ENCODE data around the gene USP7.
"Not testable (repeated sequence)": the region's sequence is repeated elsewhere in the genome, so short reads cannot be mapped to it uniquely, and the experiment has no call there.

USP7 gene

GRCh38 chr16:8898660-8899318 lies 64.9 kb downstream of the USP7 start:
- no peak for DNase-seq

- DNase-seq, result no peak
These were observed 68.9 kb downstream of the USP7 start for GRCh38 chr16:8894736-8895334.

- no peak for DNase-seq
These were observed 69.6 kb downstream of the USP7 start for GRCh38 chr16:8893976-8894690.

DNA sequence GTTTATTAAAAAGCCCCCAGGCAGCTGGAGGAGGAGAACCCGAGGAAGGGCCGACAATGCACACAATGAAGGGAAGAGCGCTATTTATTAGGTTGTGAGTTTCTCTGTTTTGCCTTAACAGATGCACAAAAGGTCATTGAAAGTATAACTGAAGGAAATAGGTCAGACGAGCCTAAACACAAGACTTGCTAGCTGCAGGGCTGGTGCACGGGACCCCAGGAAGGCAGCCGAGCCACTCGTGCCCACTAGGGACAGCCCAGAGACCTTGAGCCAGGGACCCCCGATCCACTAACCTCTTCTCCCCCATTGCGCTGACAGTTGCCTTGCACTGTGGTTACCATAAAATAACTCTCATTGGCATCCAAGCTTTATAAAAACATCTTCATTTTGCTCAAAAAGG lies 70.3 kb downstream of the USP7 start:
- DNase-seq, result no peak

DNA sequence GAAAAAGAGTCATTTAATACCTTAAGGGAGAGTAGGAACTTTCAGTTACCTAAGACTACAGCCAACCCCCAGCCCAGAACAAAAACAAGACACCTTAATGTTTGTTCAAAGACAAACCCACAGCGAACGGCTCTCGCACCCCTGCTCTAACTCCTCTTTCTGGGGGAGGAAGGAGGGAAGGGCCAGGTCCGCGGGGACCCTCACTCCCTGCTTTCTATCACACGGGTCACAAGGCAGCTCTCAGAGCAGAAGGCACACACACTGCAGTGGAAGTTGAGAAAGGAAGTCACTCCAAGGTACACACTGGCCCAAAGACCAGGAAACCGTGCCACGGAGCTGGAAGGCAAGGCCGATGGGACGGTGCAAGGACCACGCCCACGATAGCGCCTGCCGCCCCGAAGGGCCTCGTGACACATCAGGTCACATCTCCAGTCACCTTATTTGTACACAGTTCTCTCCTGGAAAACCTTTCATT lies 71.6 kb downstream of the USP7 start:
- peak in 1 of 5 donors; percentile 17 for DNase-seq

DNA sequence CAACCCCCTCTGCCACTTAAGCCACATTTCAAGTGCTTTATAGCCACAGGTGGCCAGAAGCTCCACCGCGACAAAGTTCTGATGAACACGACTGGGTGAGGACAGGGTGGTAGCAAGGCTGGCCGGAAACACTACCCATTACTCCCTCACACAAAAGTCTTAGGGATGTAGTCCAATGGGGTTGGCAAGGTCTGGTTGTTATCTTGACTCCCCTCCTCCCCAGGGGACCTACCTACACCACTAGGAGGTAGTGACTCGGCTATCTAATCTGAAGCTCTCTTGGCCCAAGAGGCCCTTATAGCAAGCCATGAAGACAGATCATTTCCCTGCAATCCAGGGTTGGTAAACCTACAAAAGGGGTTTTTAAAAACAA lies 73.2 kb downstream of the USP7 start:
- DNase-seq, result no peak

- DNase-seq, result no peak
These were observed 73.7 kb downstream of the USP7 start for GRCh38 chr16:8889893-8890548.

DNA sequence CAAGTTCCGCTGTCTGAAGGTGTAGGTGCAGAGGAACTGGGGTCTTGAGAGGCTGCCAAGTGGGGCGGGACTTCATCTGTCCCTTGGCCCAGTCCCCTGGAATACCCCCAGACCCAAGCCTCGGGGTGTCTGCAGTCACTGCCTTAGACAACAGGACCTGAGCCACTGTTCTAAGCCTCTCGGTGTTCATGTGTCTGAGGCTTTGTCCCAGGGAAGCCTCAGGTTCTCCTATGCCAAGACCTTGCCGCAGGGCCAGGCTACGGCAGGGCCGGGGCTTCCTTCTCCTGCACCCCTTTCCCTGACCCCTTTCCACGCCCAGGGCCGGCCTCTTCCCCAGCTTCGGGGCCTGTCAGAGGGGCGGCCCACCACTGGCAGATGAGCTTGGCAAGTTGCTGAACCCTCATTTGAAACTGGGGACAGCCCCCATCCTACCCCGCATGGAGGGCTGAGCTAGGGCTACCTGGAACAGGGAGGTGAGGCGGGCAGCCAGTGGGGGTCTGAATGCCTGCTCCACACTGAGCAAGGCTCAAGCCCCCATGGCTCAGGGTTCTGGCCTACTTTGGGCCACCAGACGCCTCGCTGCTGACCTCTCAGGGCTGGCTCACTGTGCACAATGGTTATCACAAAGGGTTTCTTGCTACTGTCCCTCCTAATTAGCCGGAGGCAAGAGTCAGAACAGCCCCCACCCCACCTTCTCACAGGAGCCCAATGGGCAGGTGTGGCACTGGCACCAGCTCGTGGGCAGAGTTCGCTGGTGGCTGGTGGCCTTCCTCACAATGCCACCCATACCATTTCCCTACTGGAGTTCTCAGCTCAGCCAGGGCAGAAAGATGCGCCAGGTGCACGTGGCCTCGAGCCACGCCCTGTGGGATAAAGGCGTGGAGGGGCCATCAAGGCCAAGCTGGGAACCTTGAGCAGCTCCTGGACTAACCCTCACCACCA lies 74.5 kb downstream of the USP7 start:
- DNase-seq, result no peak

DNA sequence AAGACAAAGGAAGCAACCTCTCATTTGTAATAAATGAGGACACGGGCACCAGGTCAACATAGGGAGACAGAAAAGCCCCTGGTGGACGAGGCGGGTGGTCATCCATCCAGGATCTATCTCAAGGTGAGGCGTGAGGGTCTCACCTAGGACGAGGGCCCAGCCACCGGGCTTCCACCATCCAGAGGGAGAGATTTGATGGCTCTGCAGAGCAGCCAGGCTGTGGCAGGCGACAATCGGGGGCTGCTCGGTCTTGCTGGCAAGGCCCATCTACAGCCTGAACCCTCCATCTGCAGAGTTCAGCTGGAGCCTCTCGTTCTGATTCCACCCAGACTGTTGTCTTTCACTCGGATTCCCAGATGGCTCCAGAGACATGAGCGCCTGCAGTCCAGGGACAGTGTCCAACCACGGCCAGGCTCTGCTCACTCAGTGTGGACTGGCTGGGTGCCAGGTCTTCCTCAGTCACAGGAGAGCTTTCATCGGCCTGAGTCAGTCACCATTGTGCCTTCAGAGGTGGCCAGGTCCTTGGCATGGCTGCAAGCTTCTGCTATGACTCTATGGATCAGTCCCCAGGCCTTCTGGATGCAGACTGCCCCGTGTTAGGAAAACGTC lies 75.7 kb downstream of the USP7 start:
- DNase-seq, result no peak

GRCh38 chr16:8887431-8887765 lies 76.3 kb downstream of the USP7 start:
- DNase-seq, result no peak

DNA sequence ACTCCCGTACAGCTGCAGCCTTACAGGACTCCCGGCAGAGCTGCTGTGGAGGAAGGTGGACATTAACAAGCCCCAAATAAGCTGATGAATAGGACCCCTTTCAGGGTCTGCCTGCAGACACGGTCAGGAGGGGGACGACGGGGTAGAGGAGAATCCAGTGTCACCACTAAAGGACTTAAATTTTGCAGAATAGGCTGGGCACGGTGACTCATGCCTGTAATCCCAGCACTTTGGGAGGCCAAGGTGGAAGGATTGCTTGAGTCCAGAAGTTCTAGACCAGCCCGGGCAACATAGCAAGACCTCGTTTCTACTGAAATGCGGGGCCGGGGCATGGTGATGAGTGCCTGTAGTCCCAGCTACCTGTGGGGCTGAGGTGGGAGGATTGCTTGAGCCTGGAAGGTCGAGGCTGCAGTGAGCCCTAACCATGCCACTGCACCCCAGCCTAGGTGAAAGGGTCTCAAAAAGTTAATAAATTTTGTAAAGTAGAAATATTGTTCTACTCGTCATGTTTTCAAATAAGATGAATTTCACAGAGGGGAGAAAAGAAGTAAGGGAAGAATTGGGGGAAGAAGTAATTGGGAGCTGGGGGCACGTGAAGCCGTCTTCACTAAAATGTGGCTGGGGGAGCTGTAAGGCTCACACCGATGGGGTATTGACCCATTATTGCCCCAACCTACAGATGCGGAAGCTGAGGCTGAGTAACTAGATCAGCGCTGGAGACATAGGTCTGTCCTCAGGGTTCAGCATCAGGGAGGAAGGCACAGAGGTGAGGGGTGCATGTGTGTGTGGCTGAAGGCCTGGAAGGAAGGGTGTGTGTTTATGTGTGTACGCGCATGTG lies 76.9 kb downstream of the USP7 start:
- no peak for DNase-seq

GRCh38 chr16:8885674-8886592 lies 77.8 kb downstream of the USP7 start:
- no peak for DNase-seq

GRCh38 chr16:8882725-8883377 lies 80.9 kb downstream of the USP7 start:
- no peak for DNase-seq

DNA sequence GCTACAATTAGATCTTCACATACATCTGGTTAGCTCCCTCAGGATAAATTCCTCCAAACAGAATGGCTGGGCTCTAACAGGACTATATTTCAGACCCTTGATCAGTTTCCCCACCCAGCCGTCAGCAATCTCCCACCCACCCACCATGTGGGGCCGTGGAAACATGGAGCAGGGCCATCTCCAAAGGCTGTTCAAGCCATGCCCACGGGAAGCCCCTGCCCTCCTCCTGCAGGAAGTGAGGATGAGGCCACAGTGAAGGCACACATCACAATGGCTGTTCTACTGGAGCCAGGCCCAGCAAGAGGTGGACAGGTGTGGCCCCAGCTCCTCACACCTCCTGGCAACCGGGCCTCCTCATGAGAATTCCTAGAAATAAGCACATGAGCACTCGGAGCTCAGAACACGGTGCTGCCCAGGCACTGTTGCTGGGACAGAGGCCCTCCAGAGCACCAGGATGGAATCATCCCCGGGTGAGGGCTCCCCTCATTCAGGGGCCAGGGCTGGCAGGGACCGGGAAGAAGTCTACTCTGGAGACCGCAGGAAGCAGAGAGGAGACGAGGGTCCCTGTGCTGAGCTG lies 81.6 kb downstream of the USP7 start, which contains the start of gene LITAFD:
Gene LITAFD (plus strand): TSS at position 311 of the 577 bp plus-strand sequence. CDS start 2,005 bp downstream, outside the sequence.
- no peak for DNase-seq

DNA sequence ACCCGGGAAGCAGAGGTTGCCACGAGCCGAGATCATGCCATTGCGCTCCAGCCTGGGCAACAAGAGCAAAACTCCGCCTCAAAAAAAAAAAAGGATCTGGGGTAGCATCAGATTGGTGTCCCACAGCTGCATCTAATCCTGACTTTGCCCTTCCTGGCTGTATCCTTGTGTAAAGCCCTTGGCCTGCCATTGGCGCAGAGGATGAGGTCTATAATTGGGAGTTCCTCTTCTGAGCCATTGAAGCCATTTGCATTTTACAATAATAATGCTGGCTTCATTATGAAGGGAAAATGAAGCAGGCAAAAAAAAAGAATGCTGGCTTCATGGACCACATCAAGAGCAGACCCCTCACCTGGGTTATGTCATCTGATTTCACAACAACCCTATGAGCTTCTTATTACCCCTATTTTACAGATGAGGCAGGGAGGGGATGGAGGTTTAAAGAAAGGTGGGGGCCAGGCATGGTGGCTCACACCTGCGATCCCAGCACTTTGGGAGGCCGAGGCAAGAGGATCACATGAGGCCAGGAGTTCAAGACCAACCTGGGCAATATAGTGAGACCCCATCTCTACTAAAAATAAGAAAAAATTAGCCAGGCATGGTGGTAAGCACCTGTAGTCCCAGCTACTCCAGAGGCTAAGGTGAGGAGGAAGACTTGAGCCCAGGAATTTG lies 82.7 kb downstream of the USP7 start:
- DNase-seq, result no peak

DNA sequence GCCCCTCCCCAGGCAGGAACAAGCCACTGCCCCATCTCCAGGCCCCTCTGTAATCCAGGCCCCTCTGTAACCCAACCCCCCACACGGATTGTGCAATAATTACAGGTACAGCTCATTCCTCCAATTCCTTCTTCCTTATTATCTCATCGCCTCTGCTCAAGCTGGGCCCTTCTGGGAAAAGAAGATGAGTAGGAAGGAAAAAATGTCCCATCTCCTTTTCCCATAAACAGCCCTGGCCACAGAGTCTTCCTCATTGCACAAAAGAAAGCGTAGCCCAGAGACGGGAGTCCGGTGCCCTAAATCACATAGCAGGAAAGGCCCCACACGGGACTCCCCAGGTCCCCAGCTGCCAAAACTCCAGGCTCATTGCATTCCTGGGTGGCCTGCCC lies 85.2 kb downstream of the USP7 start:
- no peak for DNase-seq

GRCh38 chr16:8877894-8878522 lies 85.7 kb downstream of the USP7 start:
- DNase-seq, result no peak

DNA sequence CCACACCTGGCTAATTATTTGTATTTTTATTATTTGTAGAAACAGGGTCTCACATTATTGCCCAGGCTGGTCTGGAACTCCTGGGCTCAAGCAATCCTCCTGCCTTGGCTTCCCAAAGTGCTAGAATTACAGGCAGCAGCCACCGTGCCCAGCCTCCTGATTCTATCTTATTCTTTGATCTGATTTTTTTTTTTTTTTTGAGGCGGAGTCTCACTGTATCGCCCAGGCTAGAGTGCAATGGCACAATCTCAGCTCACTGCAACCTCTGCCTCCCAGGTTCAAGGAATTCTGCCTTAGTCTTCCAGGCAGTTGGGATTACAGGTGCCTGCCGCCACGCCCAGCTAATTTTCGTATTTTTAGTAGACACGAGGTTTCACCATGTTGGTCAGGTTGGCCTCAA lies 88.4 kb downstream of the USP7 start:
- not testable (repeated sequence) for DNase-seq
